ENCODE results near the gene MEF2D. TPM values are rescaled to one million over a fixed set of nuclear protein-coding genes. Genes with fewer than 3 reads are reported as not detected.

The MEF2D gene
- total RNA-seq, 1 donor from 2014 or later, result 16.6 TPM

DNA sequence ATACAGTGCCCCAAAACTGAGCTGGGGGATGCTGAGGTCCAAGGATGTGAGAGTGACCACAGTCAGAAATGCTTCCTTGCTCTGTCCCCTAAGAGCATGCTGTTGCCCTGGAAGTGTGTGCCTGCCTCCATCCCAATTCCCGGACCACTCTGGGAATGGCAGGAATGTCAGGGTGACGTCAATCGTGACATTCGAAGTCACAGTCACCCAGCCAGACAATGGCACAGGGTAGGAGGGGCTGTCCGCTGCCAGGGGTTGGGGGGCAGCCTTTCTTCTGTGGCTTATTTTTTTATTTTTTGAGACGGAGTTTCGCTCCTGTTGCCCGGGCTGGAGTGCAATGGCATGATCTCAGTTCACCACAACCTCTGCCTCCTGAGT, 22.3 kb downstream of the MEF2D start:
- H3K36me3 ChIP-seq (ENCODE audit: control insufficient read depth, insufficient read depth, low read length), result peaks cover 7% of the 10 kb centered on the region

DNA sequence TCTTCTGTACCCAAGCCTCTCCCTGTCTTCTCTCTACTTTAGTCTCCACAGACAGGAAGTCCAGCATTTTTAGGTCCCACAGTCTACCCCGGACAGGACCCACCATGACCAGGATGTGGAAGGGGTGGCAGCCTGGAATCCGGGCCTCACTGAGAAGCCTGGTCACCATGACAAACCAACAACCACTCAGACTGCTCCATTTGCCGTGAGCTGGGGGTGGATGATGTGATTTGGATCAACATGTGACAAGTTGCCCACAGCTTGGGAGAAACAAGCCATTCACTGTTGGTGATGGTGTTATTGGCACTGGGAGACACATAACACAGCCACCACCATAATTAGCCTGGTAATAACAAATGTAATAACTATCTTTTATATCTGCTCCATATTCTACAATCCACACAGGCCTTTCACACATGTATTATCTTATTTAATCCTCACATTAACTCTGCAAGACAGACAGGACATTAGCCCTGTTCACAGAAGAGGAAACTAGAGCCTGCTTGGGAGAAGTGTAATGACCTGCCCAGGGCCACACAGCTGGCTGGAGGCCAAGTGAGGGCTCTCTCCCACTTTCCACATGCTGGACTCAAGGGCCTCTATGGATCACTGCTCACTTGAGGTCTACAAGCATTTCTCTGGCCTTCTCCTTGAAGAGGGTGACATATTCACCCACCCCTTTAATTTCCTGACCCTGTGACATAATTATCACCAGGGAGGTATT, 22.9 kb downstream of the MEF2D start:
- H3K4me3 ChIP-seq (ENCODE audit: low read depth, low read length), result no peak overlapping the region
- H3K27me3 ChIP-seq (ENCODE audit: control insufficient read depth, insufficient read depth, low read length), result no peaks in the 10 kb centered on the region
- H3K36me3 ChIP-seq (ENCODE audit: control insufficient read depth, insufficient read depth, low read length), result peaks cover 7% of the 10 kb centered on the region
- no peak for DNase-seq (ENCODE audit: low read depth)
- TF ChIP-seq, protein P1, sequence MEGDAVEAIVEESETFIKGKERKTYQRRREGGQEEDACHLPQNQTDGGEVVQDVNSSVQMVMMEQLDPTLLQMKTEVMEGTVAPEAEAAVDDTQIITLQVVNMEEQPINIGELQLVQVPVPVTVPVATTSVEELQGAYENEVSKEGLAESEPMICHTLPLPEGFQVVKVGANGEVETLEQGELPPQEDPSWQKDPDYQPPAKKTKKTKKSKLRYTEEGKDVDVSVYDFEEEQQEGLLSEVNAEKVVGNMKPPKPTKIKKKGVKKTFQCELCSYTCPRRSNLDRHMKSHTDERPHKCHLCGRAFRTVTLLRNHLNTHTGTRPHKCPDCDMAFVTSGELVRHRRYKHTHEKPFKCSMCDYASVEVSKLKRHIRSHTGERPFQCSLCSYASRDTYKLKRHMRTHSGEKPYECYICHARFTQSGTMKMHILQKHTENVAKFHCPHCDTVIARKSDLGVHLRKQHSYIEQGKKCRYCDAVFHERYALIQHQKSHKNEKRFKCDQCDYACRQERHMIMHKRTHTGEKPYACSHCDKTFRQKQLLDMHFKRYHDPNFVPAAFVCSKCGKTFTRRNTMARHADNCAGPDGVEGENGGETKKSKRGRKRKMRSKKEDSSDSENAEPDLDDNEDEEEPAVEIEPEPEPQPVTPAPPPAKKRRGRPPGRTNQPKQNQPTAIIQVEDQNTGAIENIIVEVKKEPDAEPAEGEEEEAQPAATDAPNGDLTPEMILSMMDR (IDR thresholded peaks at IDR 0.05; ENCODE audit: insufficient read depth, low read length, poor library complexity, severe bottlenecking), result no peak

More for the DNA sequence above, 22.3 kb downstream of the MEF2D start:
- TF ChIP-seq, protein P1 (IDR thresholded peaks at IDR 0.05; ENCODE audit: insufficient read depth, low read length, poor library complexity, severe bottlenecking), result no peak
- H3K4me3 ChIP-seq (ENCODE audit: low read depth, low read length), result no peak overlapping the region
- H3K27me3 ChIP-seq (ENCODE audit: control insufficient read depth, insufficient read depth, low read length), result no peaks in the 10 kb centered on the region
- DNase-seq (ENCODE audit: low read depth), result no peak

DNA sequence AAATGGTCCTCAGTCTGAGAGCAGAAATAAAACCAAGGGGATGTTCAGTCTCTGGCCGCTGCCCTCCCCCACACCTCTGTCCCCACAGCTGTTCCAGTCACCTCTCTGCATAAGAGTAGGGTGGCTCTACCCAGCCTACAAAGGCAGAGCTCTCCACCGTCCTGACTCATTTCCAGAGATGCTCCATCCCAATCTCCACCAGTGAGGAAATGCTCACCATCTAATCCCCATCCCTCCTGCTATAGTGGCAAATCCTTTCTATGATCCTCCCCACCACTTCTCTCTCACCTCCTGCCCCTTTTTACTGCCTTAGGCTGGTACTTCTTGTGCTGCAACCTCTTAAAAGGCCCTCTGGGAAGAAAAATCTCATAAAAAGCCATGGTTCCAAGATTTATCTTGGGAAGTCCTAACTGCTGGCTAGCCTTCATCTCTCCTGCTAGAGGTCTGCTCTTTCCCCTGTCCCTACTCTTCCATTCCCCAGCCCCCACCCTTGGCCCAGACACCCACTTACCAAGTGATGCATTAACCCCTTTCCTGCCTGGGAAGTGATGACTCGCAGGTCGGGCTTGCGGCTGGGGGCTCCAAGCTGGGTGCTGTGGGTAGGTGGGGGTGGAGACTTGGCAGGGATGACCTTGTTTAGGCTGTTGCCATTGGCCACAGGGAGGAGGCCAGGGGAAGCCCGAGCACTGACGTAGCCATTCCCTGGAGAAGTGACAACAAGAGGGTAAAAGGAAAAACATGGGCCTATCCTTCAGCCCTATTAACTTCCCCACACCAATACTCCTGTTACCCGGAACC, 23.9 kb downstream of the MEF2D start:
- H3K27me3 ChIP-seq (ENCODE audit: control insufficient read depth, insufficient read depth, low read length), result no peaks in the 10 kb centered on the region
- TF ChIP-seq, protein P1 (IDR thresholded peaks at IDR 0.05; ENCODE audit: insufficient read depth, low read length, poor library complexity, severe bottlenecking), result no peak
- peaks cover 7% of the 10 kb centered on the region for H3K36me3 ChIP-seq (ENCODE audit: control insufficient read depth, insufficient read depth, low read length)
- DNase-seq (ENCODE audit: low read depth), result no peak
- H3K4me3 ChIP-seq (ENCODE audit: low read depth, low read length), result no peak overlapping the region

GRCh38 chr1:156475568-156476500, 24.7 kb downstream of the MEF2D start:
- no peak for DNase-seq (ENCODE audit: low read depth)
- H3K4me3 ChIP-seq (ENCODE audit: low read depth, low read length), result no peak overlapping the region
- TF ChIP-seq, protein P1 (IDR thresholded peaks at IDR 0.05; ENCODE audit: insufficient read depth, low read length, poor library complexity, severe bottlenecking), result no peak
- H3K27me3 ChIP-seq (ENCODE audit: control insufficient read depth, insufficient read depth, low read length), result no peaks in the 10 kb centered on the region
- H3K36me3 ChIP-seq (ENCODE audit: control insufficient read depth, insufficient read depth, low read length), result peaks cover 6% of the 10 kb centered on the region

GRCh38 chr1:156474966-156475365, 25.6 kb downstream of the MEF2D start:
- Histone ChIP-seq H3K36me3 (ENCODE audit: control insufficient read depth, insufficient read depth, low read length) (peaks cover 6% of the 10 kb centered on the region), H3K27me3 (ENCODE audit: control insufficient read depth, insufficient read depth, low read length) (no peaks in the 10 kb centered on the region), H3K4me3 (ENCODE audit: low read depth, low read length) (no peak overlapping the region)
- no peak for DNase-seq (ENCODE audit: low read depth)
- TF ChIP-seq, protein P1 (IDR thresholded peaks at IDR 0.05; ENCODE audit: insufficient read depth, low read length, poor library complexity, severe bottlenecking), result no peak
